CD14-positive monocyte (primary cell): ENCODE data around the gene SLC38A2. TPM values are rescaled to one million over a fixed set of nuclear protein-coding genes. Genes with fewer than 3 reads are reported as not detected.

Source experiments
- DNase-seq, 3 donors: peaks; one replicate each; pipeline ENCODE4 v3.0.0-alpha.2; 2011 to 2022
- H2AFZ ChIP-seq: 2 replicates; pipeline ENCODE4 v1.6.0; 2012; ENCODE audit warnings: mild to moderate bottlenecking, low read depth, low read length, inconsistent platforms; ENCODE audit not compliant: insufficient read depth, poor library complexity, severe bottlenecking
- H3K27ac ChIP-seq, 2 donors: 1 replicate in 1 of 2; 2 replicates in 1 of 2; pipeline ENCODE4 v1.5.1; 2012 to 2013; ENCODE audit warnings: low read length in 2 of 2, control low read depth in 1 of 2, inconsistent platforms in 1 of 2, low read depth in 1 of 2, mild to moderate bottlenecking in 1 of 2
- H3K27me3 ChIP-seq, 2 donors: one replicate each; pipeline versions ENCODE4 v1.6.0 to v1.6.1; 2011 to 2013; ENCODE audit warnings: low read length in 2 of 2; ENCODE audit not compliant: control insufficient read depth in 2 of 2, insufficient read depth in 2 of 2
- H3K36me3 ChIP-seq, 2 donors: replicated peaks in 1 of 2; 1 replicate in 1 of 2; 2 replicates in 1 of 2; pipeline versions ENCODE4 v1.5.1 to v1.6.1; 2012 to 2013; ENCODE audit warnings: low read length in 2 of 2, control low read depth in 1 of 2, inconsistent platforms in 1 of 2, mild to moderate bottlenecking in 1 of 2; ENCODE audit not compliant: insufficient read depth in 2 of 2, control insufficient read depth in 1 of 2
- H3K4me1 ChIP-seq, 2 donors: 1 replicate in 1 of 2; 2 replicates in 1 of 2; pipeline versions ENCODE4 v1.5.1 to v1.6.1; 2012 to 2013; ENCODE audit warnings: low read length in 2 of 2, control low read depth in 1 of 2, inconsistent platforms in 1 of 2, mild to moderate bottlenecking in 1 of 2, moderate library complexity in 1 of 2; ENCODE audit not compliant: insufficient read depth in 2 of 2, control insufficient read depth in 1 of 2
- H3K4me2 ChIP-seq: replicated peaks from 2 replicates; pipeline ENCODE3; 2012; ENCODE audit warnings: low read length, moderate library complexity, mild to moderate bottlenecking; ENCODE audit not compliant: poor library complexity, severe bottlenecking; ENCODE audit errors: extremely low read depth
- H3K4me3 ChIP-seq, 3 experiments: fragments of 200-600 bp in 1 of 3; sonication (generic) in 1 of 3; replicated peaks in 1 of 3; 1 replicate in 2 of 3; 2 replicates in 1 of 3; pipeline ENCODE4 v1.5.1; 2011 to 2013; ENCODE audit warnings: low read length in 3 of 3, mild to moderate bottlenecking in 3 of 3, control low read depth in 2 of 3, low read depth in 2 of 3, inconsistent platforms in 1 of 3, moderate library complexity in 1 of 3
- H3K79me2 ChIP-seq: 2 replicates; pipeline ENCODE4 v1.6.0; 2012; ENCODE audit warnings: mild to moderate bottlenecking, control low read depth, inconsistent platforms, low read length, moderate library complexity; ENCODE audit not compliant: insufficient read depth
- H3K9ac ChIP-seq: 2 replicates; pipeline ENCODE4 v1.6.0; 2017; ENCODE audit warnings: low read length, mild to moderate bottlenecking; ENCODE audit not compliant: insufficient read depth, poor library complexity, severe bottlenecking
- H3K9me3 ChIP-seq, 2 donors: replicated peaks in 1 of 2; 1 replicate in 1 of 2; 2 replicates in 1 of 2; pipeline versions ENCODE4 v1.5.1 to v1.6.1; 2012 to 2013; ENCODE audit warnings: low read length in 2 of 2, control low read depth in 1 of 2; ENCODE audit not compliant: control insufficient read depth in 1 of 2, insufficient read depth in 1 of 2
- H4K20me1 ChIP-seq: 2 replicates; pipeline ENCODE4 v1.6.0; 2012; ENCODE audit warnings: mild to moderate bottlenecking, low read length, control low read depth, moderate library complexity; ENCODE audit not compliant: insufficient read depth
- H3K27ac Mint-ChIP-seq, 7 donors: one replicate each; pipeline ENCODE4 v1.8.0; 2020; ENCODE audit warnings: mild to moderate bottlenecking in 7 of 7, mixed read lengths in 7 of 7, moderate library complexity in 6 of 7, inconsistent platforms in 2 of 7
- H3K27me3 Mint-ChIP-seq, 3 donors: one replicate each; pipeline ENCODE4 v1.8.0; 2021 to 2022; ENCODE audit warnings: low read depth in 3 of 3, mild to moderate bottlenecking in 3 of 3, mixed read lengths in 3 of 3, moderate library complexity in 3 of 3, inconsistent platforms in 1 of 3
- H3K36me3 Mint-ChIP-seq, 2 donors: one replicate each; pipeline ENCODE4 v1.8.0; 2020; ENCODE audit warnings: mixed read lengths in 2 of 2, inconsistent platforms in 1 of 2, mild to moderate bottlenecking in 1 of 2
- H3K4me1 Mint-ChIP-seq: one replicate; pipeline ENCODE4 v1.8.0; 2020; ENCODE audit warnings: mild to moderate bottlenecking, mixed read lengths
- H3K4me3 Mint-ChIP-seq, 2 donors: one replicate each; pipeline ENCODE4 v1.8.0; 2020; ENCODE audit warnings: mild to moderate bottlenecking in 2 of 2, mixed read lengths in 2 of 2, moderate library complexity in 1 of 2
- H3K9me3 Mint-ChIP-seq, 7 donors: one replicate each; pipeline ENCODE4 v1.8.0; 2020 to 2022; ENCODE audit warnings: mixed read lengths in 7 of 7, mild to moderate bottlenecking in 6 of 7, moderate library complexity in 6 of 7, inconsistent platforms in 2 of 7
- WGBS: methylation state at CpG from one replicate; pipeline ENCODE4 v1.1.5; 2013; ENCODE audit warnings: missing lambda C conversion rate; ENCODE audit not compliant: insufficient coverage; 5-methylcytosine and 5-hydroxymethylcytosine counted together
- intact Hi-C, 2 donors: fragments of 100-400 bp; cut with micrococcal nuclease; formaldehyde crosslinking; loops; one replicate each; pipeline versions ENCODE4 v1.15.0 to v1.15.1; 2023
- polyA plus RNA-seq, 3 donors: library from polyadenylated mRNA; depleted of rRNA in 1 of 3; unstranded in 2 of 3; stranded (reverse) in 1 of 3; fragments of 300-500 nt in 2 of 3; fragments of >200 nt in 1 of 3; fragmentation: Illumina TruSeq in 2 of 3; gene quantifications; 1 replicate in 2 of 3; 2 replicates in 1 of 3; pipeline ENCODE4 v1.2.3, GENCODE V29; 2012 to 2021
- TF ChIP-seq, protein P1 (sequence below): fragments of 200-600 bp; IDR thresholded peaks from one replicate; pipeline ENCODE4 v1.8.0; 2022; ENCODE audit warnings: antibody characterized with exemption, mild to moderate bottlenecking

The SLC38A2 gene
- polyA plus RNA-seq, 3 donors: 33.8 to 116 (median 48.7) TPM

DNA sequence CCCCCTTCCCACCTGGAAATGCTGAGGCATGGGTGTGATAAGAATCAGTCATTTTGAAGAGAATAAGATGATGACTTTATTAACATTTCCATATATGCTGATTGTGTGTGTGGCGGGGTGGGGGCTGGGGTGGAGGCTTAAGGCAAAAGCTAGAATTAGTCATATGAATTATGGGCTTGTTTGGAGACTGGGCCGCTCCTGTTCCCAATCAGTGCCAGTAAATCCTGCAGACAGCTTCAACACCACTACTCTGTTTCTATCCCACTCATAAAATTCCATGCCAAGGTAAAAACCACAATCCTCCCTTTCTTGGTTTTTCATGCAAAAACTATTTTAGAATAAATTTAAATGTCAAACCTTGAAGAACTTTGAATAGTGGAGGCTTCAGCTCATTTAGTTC lies 29.9 kb upstream of the SLC38A2 start:
- Histone ChIP-seq H3K27me3 (no peaks in the 10 kb centered on the region), H3K9me3 (no peaks in the 10 kb centered on the region), H3K4me2 (no peak overlapping the region), H3K9ac (no peak overlapping the region), H4K20me1 (no peaks in the 10 kb centered on the region), H2AFZ (no peak overlapping the region), H3K4me1 (peaks cover 0 to 7% of the 10 kb centered on the region in 2 donors), H3K36me3 (no peaks in the 10 kb centered on the region), H3K4me3 (no peak overlapping the region), H3K27ac (no peak overlapping the region), H3K79me2 (no peaks in the 10 kb centered on the region)
- no peak overlapping the region for H3K27ac Mint-ChIP-seq
- WGBS: no CpG with 5 or more reads among the region's 2 CpGs
- H3K36me3 Mint-ChIP-seq: no peaks in the 10 kb centered on the region
- intact Hi-C loops: no loop called here
- DNase-seq: no peak
- H3K4me3 Mint-ChIP-seq: no peak overlapping the region
- H3K4me1 Mint-ChIP-seq: peaks cover 14% of the 10 kb centered on the region
- no peaks in the 10 kb centered on the region for H3K27me3 Mint-ChIP-seq
- TF ChIP-seq, protein P1, sequence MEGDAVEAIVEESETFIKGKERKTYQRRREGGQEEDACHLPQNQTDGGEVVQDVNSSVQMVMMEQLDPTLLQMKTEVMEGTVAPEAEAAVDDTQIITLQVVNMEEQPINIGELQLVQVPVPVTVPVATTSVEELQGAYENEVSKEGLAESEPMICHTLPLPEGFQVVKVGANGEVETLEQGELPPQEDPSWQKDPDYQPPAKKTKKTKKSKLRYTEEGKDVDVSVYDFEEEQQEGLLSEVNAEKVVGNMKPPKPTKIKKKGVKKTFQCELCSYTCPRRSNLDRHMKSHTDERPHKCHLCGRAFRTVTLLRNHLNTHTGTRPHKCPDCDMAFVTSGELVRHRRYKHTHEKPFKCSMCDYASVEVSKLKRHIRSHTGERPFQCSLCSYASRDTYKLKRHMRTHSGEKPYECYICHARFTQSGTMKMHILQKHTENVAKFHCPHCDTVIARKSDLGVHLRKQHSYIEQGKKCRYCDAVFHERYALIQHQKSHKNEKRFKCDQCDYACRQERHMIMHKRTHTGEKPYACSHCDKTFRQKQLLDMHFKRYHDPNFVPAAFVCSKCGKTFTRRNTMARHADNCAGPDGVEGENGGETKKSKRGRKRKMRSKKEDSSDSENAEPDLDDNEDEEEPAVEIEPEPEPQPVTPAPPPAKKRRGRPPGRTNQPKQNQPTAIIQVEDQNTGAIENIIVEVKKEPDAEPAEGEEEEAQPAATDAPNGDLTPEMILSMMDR: no peak
- H3K9me3 Mint-ChIP-seq: peaks cover 0 to 6% (median 0%) of the 10 kb centered on the region in 7 donors

DNA sequence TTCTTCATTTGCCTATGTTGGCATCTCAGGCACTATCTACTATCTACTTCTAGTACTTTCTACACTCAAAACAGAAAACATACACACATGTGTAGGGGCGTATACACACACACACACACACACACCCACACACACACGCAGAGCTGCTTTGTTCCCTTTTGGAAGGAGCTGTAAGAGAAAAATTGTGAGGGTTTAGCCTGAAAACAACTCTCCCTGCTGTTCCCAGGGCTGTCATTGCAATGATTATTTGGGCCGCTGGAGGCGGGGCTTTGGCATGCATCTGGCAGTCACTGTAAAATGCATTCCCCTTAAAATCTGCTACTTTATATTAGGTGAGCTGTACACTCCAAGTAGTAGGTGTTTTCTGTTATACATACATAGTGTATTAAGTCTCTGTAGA lies 29.1 kb upstream of the SLC38A2 start:
- Histone ChIP-seq H4K20me1 (no peaks in the 10 kb centered on the region), H3K4me2 (no peak overlapping the region), H3K9me3 (no peaks in the 10 kb centered on the region), H3K4me1 (peaks cover 0 to 7% of the 10 kb centered on the region in 2 donors), H3K36me3 (no peaks in the 10 kb centered on the region), H3K27me3 (no peaks in the 10 kb centered on the region), H3K4me3 (no peak overlapping the region), H2AFZ (no peak overlapping the region), H3K27ac (no peak overlapping the region), H3K9ac (no peak overlapping the region), H3K79me2 (no peaks in the 10 kb centered on the region)
- DNase-seq: no peak
- H3K4me1 Mint-ChIP-seq: peaks cover 14% of the 10 kb centered on the region
- H3K27me3 Mint-ChIP-seq: no peaks in the 10 kb centered on the region
- H3K4me3 Mint-ChIP-seq: no peak overlapping the region
- no CpG with 5 or more reads among the region's 4 CpGs for WGBS
- H3K9me3 Mint-ChIP-seq: peaks cover 0 to 6% (median 0%) of the 10 kb centered on the region in 7 donors
- H3K27ac Mint-ChIP-seq: no peak overlapping the region
- TF ChIP-seq, protein P1: no peak
- intact Hi-C loops: no loop called here
- H3K36me3 Mint-ChIP-seq: peaks cover 0 to under 1% of the 10 kb centered on the region in 2 donors
